Effector memory CD8-positive, alpha-beta T cell (primary cell): ENCODE results near the gene NCOA6.

Source experiments
- ATAC-seq: fragments of 150-1000 bp; cut with Tn5 transposase; replicated peaks from 2 replicates; pipeline ENCODE4 v1.10.0; 2021; ENCODE audit warnings: mild to moderate bottlenecking, moderate library complexity
- DNase-seq, 3 experiments: peaks; one replicate each; pipeline ENCODE4 v3.0.0; 2021
- H3K27ac Mint-ChIP-seq, 2 donors: one replicate each; pipeline ENCODE4 v1.8.0; 2022; ENCODE audit warnings: mild to moderate bottlenecking in 2 of 2, mixed read lengths in 2 of 2, moderate library complexity in 2 of 2
- H3K27me3 Mint-ChIP-seq, 2 donors: one replicate each; pipeline ENCODE4 v1.8.0; 2022; ENCODE audit warnings: mixed read lengths in 2 of 2
- H3K36me3 Mint-ChIP-seq: one replicate; pipeline ENCODE4 v1.8.0; 2022; ENCODE audit warnings: mild to moderate bottlenecking, moderate library complexity, mixed read lengths; ENCODE audit not compliant: insufficient read depth
- H3K4me1 Mint-ChIP-seq, 2 donors: one replicate each; pipeline ENCODE4 v1.8.0; 2022; ENCODE audit warnings: low read depth in 2 of 2, mixed read lengths in 2 of 2
- H3K4me3 Mint-ChIP-seq, 2 donors: one replicate each; pipeline ENCODE4 v1.8.0; 2022; ENCODE audit warnings: mild to moderate bottlenecking in 2 of 2, mixed read lengths in 2 of 2, moderate library complexity in 2 of 2
- H3K9me3 Mint-ChIP-seq, 2 donors: one replicate each; pipeline ENCODE4 v1.8.0; 2022; ENCODE audit warnings: mixed read lengths in 2 of 2

Gene NCOA6

GRCh38 chr20:34859367-34859766 is 33.9 kb upstream of the NCOA6 start:
- DNase-seq, result no peak
- ATAC-seq, result no peak
- H3K4me3 Mint-ChIP-seq, result no peak overlapping the region
- H3K9me3 Mint-ChIP-seq, result no peaks in the 10 kb centered on the region
- H3K27ac Mint-ChIP-seq, result no peak overlapping the region
- peaks cover 0 to 4% of the 10 kb centered on the region in 2 donors for H3K4me1 Mint-ChIP-seq
- peaks cover 4% of the 10 kb centered on the region for H3K36me3 Mint-ChIP-seq
- no peaks in the 10 kb centered on the region for H3K27me3 Mint-ChIP-seq

- Mint-ChIP-seq H3K27me3 (no peaks in the 10 kb centered on the region), H3K27ac (peak overlapping the region in 1 of 2 donors; percentile 29), H3K4me1 (no peaks in the 10 kb centered on the region), H3K4me3 (no peak overlapping the region), H3K36me3 (no peaks in the 10 kb centered on the region), H3K9me3 (no peaks in the 10 kb centered on the region)
- DNase-seq (no peak), ATAC-seq (no peak)
Measured at GRCh38 chr20:34852298-34852697, 26.8 kb upstream of the NCOA6 start.

GRCh38 chr20:34850969-34851368 is 25.5 kb upstream of the NCOA6 start:
- Mint-ChIP-seq H3K36me3 (no peaks in the 10 kb centered on the region), H3K4me1 (no peaks in the 10 kb centered on the region), H3K9me3 (no peaks in the 10 kb centered on the region), H3K4me3 (no peak overlapping the region), H3K27ac (no peak overlapping the region), H3K27me3 (no peaks in the 10 kb centered on the region)
- no peak for ATAC-seq
- no peak for DNase-seq

DNA sequence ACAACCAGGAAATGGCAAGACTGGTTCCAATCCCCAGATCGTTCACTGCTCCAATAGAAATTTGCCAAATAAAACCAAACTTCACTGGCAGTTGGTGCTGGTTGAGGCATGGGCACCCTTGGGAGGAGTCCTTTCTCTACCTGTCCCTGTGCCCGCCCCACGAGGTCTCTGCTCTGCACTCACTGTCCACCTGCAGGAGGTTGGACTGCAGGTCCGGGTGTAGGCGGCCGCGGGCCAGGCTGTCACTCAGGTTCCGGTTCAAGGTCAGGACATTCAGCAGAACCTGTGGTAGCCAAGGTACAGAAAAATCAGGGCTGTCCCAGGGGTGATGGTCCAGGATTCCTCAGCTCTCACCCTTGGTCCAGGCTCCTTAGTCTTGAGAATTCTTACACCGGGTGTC is 24.3 kb upstream of the NCOA6 start:
- no peaks in the 10 kb centered on the region for H3K27me3 Mint-ChIP-seq
- no peak overlapping the region for H3K27ac Mint-ChIP-seq
- H3K4me3 Mint-ChIP-seq, result no peak overlapping the region
- no peaks in the 10 kb centered on the region for H3K36me3 Mint-ChIP-seq
- DNase-seq (no peak), ATAC-seq (no peak)
- H3K4me1 Mint-ChIP-seq, result no peaks in the 10 kb centered on the region
- H3K9me3 Mint-ChIP-seq, result no peaks in the 10 kb centered on the region

GRCh38 chr20:34848597-34848996 is 23.1 kb upstream of the NCOA6 start:
- DNase-seq (no peak), ATAC-seq (no peak)
- Mint-ChIP-seq H3K27me3 (peaks cover 0 to 3% of the 10 kb centered on the region in 2 donors), H3K27ac (peak overlapping the region in 1 of 2 donors; percentile 51), H3K9me3 (no peaks in the 10 kb centered on the region), H3K4me3 (no peak overlapping the region), H3K4me1 (no peaks in the 10 kb centered on the region), H3K36me3 (no peaks in the 10 kb centered on the region)

DNA sequence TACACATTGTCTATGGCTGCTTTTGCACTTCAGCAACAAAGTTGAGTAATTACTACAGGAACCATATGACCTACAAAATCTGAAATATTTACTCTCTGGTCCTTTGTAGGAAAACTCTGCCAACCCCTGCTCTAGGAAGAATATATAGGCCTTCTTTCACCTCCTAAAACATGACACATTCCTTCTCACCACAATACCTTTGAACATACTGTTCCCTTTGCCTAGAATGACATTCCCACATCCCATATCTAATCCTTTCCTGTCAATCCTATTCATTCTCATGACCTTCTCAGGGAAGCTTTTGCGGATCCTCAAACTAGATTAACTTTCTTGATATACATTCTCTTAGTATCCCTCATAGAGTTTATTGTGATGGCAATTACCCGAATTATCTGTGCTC is 18.0 kb upstream of the NCOA6 start:
- Mint-ChIP-seq H3K4me1 (no peaks in the 10 kb centered on the region), H3K27ac (no peak overlapping the region), H3K4me3 (no peak overlapping the region), H3K36me3 (no peaks in the 10 kb centered on the region), H3K9me3 (no peaks in the 10 kb centered on the region), H3K27me3 (peaks cover 6 to 26% of the 10 kb centered on the region in 2 donors)
- DNase-seq (no peak), ATAC-seq (no peak)

GRCh38 chr20:34842143-34842542 is 16.7 kb upstream of the NCOA6 start:
- ATAC-seq, result no peak
- H3K27me3 Mint-ChIP-seq, result peaks cover 6 to 26% of the 10 kb centered on the region in 2 donors

GRCh38 chr20:34834459-34834893 is 9.0 kb upstream of the NCOA6 start:
- DNase-seq, result no peak
- Mint-ChIP-seq H3K27me3 (peaks cover 12 to 27% of the 10 kb centered on the region in 2 donors), H3K9me3 (no peaks in the 10 kb centered on the region), H3K36me3 (no peaks in the 10 kb centered on the region), H3K4me3 (no peak overlapping the region), H3K27ac (no peak overlapping the region), H3K4me1 (peaks cover 4% of the 10 kb centered on the region in 2 donors)
- ATAC-seq, result peak; percentile 54

More at GRCh38 chr20:34842143-34842542, 16.7 kb upstream of the NCOA6 start:
- Mint-ChIP-seq H3K4me3 (no peak overlapping the region), H3K9me3 (no peaks in the 10 kb centered on the region), H3K27ac (no peak overlapping the region), H3K36me3 (no peaks in the 10 kb centered on the region), H3K4me1 (no peaks in the 10 kb centered on the region)
- no peak for DNase-seq

- no peak overlapping the region for H3K27ac Mint-ChIP-seq
- H3K36me3 Mint-ChIP-seq, result no peaks in the 10 kb centered on the region
- peaks cover 4% of the 10 kb centered on the region in 2 donors for H3K4me1 Mint-ChIP-seq
- no peak overlapping the region for H3K4me3 Mint-ChIP-seq
- peaks cover 12 to 27% of the 10 kb centered on the region in 2 donors for H3K27me3 Mint-ChIP-seq
- H3K9me3 Mint-ChIP-seq, result no peaks in the 10 kb centered on the region
- no peak for ATAC-seq
- DNase-seq, result no peak
Measured at GRCh38 chr20:34831936-34832335, 6.5 kb upstream of the NCOA6 start.

GRCh38 chr20:34829191-34829590 is 3.7 kb upstream of the NCOA6 start:
- no peaks in the 10 kb centered on the region for H3K9me3 Mint-ChIP-seq
- peaks cover 5 to 22% of the 10 kb centered on the region in 2 donors for H3K27me3 Mint-ChIP-seq
- H3K36me3 Mint-ChIP-seq, result peaks cover 11% of the 10 kb centered on the region
- no peak overlapping the region for H3K27ac Mint-ChIP-seq
- peaks cover 12 to 14% of the 10 kb centered on the region in 2 donors for H3K4me1 Mint-ChIP-seq
- no peak overlapping the region for H3K4me3 Mint-ChIP-seq
- DNase-seq (no peak), ATAC-seq (no peak)

- no peaks in the 10 kb centered on the region for H3K9me3 Mint-ChIP-seq
- peak overlapping the region; percentile 89 to 93 for H3K4me3 Mint-ChIP-seq
- peaks cover 11% of the 10 kb centered on the region for H3K36me3 Mint-ChIP-seq
- peak overlapping the region; percentile 85 to 92 for H3K27ac Mint-ChIP-seq
- H3K4me1 Mint-ChIP-seq, result peaks cover 35 to 42% of the 10 kb centered on the region in 2 donors
- H3K27me3 Mint-ChIP-seq, result no peaks in the 10 kb centered on the region
- DNase-seq (peak; percentile 60 to 65 (median 62)), ATAC-seq (peak; percentile 86)
Measured at GRCh38 chr20:34824806-34825529, 483 bp downstream of the NCOA6 start.

- no peaks in the 10 kb centered on the region for H3K27me3 Mint-ChIP-seq
- peak overlapping the region; percentile 85 to 92 for H3K27ac Mint-ChIP-seq
- peaks cover 35 to 42% of the 10 kb centered on the region in 2 donors for H3K4me1 Mint-ChIP-seq
Measured at GRCh38 chr20:34824452-34824805, 1.0 kb downstream of the NCOA6 start.

DNA sequence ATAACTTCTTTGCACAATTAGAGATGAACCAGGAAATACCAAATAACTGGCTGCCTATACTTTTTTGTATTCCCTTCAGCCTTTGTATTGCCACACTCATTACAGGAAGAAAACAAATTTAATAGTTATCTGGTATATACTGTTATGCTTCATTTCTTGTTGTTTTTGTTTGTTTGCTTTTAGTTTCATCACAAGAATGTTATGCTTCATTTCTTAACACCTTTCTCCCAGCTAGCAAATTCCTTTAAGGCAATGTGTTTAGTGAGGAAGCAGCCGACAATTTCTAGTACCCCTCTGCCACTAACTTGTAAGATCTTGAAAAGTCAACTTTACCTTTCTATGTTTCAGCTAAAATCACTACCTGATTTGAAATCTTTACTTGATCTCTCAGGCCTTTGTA is 1.4 kb downstream of the NCOA6 start:
- Mint-ChIP-seq H3K4me1 (peaks cover 35 to 44% of the 10 kb centered on the region in 2 donors), H3K27ac (peak overlapping the region; percentile 85 to 92), H3K27me3 (no peaks in the 10 kb centered on the region), H3K9me3 (no peaks in the 10 kb centered on the region), H3K4me3 (peak overlapping the region; percentile 89 to 93), H3K36me3 (peaks cover 11% of the 10 kb centered on the region)
- DNase-seq, result no peak
- no peak for ATAC-seq

More at GRCh38 chr20:34824452-34824805, 1.0 kb downstream of the NCOA6 start:
- peak; percentile 66 to 72 (median 69) for DNase-seq
- Mint-ChIP-seq H3K4me3 (peak overlapping the region; percentile 89 to 93), H3K9me3 (no peaks in the 10 kb centered on the region), H3K36me3 (peaks cover 11% of the 10 kb centered on the region)
- peak; percentile 56 for ATAC-seq

DNA sequence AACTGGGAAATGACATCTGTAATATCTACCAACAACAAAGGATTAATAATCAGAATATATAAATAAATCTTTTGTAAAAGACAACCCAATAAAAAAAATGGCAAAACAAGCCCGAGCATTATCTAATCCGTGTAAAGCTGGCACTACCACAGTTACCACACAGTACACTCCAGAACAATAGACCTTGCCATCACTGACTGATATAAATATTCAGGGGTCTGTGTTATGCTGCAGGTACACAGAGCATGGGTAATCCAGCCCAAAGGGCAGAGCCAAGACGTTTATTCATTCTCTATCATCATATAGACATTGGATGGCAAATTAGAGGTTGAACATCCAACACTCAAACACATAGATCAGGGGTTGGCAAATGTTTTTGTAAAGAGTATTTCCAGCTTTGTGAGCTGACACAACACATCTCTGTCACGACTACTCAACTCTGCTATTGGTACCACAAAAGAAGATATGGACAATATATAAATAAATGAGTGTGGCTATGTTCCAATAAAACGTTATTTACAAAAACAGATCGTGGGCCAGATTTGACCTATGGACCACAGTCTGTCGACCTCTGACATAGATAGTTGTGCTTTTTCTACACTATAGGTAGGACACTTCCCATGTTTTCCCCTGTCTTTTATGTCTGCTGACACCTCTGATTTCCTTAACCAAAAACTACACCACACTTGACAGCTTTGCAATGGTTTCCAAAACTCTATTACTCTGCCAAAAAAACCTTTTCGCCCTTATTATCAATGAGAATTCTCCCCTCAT is 4.5 kb downstream of the NCOA6 start:
- Mint-ChIP-seq H3K4me1 (peaks cover 42 to 59% of the 10 kb centered on the region in 2 donors), H3K9me3 (no peaks in the 10 kb centered on the region), H3K4me3 (peak overlapping the region in 1 of 2 donors; percentile 57), H3K27ac (no peak overlapping the region), H3K36me3 (peaks cover 6% of the 10 kb centered on the region), H3K27me3 (no peaks in the 10 kb centered on the region)
- DNase-seq, result no peak
- no peak for ATAC-seq
